Activated naive CD8-positive, alpha-beta T cell treated with anti-CD3 and anti-CD28 coated beads, Interleukin-2, amount 10 ng/mL, durations not matched to agents 7 days and 5 days (primary cell): ENCODE data around the gene SLC25A39. TPM values are rescaled to one million over a fixed set of nuclear protein-coding genes. Genes with fewer than 3 reads are reported as not detected.
A peak's percentile ranks its signal among the peaks of the same experiment; 100 is the strongest.
"Not testable (repeated sequence)": the region's sequence is repeated elsewhere in the genome, so short reads cannot be mapped to it uniquely, and the experiment has no call there.

Experiments used
- ATAC-seq: fragments of 150-1000 bp; cut with Tn5 transposase; one replicate; pipeline ENCODE4 v1.10.0; 2021; ENCODE audit warnings: low read depth, moderate library complexity
- POLR2A ChIA-PET: fragments of 350-600 bp; sonication (Branson Sonifier 250); formaldehyde crosslinking; loops from one replicate; lab custom pipeline; 2021; ENCODE audit warnings: antibody characterized with exemption; lab: Charles Lee
- DNase-seq: peaks from one replicate; pipeline ENCODE4 v3.0.0; 2021
- H3K27ac Mint-ChIP-seq: one replicate; pipeline ENCODE4 v1.8.0; 2022; ENCODE audit warnings: mild to moderate bottlenecking, mixed read lengths
- H3K27me3 Mint-ChIP-seq: one replicate; pipeline ENCODE4 v1.8.0; 2022; ENCODE audit warnings: mild to moderate bottlenecking, moderate library complexity, mixed read lengths
- H3K36me3 Mint-ChIP-seq: one replicate; pipeline ENCODE4 v1.8.0; 2021; ENCODE audit warnings: mild to moderate bottlenecking, mixed read lengths
- H3K4me1 Mint-ChIP-seq: one replicate; pipeline ENCODE4 v1.8.0; 2021; ENCODE audit warnings: mixed read lengths
- H3K4me3 Mint-ChIP-seq: one replicate; pipeline ENCODE4 v1.8.0; 2022; ENCODE audit warnings: mild to moderate bottlenecking, moderate library complexity, mixed read lengths
- H3K9me3 Mint-ChIP-seq: one replicate; pipeline ENCODE4 v1.8.0; 2021; ENCODE audit warnings: mixed read lengths
- total RNA-seq, 2 experiments: library from RNA; stranded (reverse); gene quantifications; one replicate each; pipeline ENCODE4 v1.2.3, GENCODE V29; 2021

The SLC25A39 gene
- 100 to 1,000 TPM; 104 to 117 TPM for total RNA-seq

- Mint-ChIP-seq H3K9me3 (no peaks in the 10 kb centered on the region), H3K4me1 (peaks cover 20% of the 10 kb centered on the region), H3K36me3 (peaks cover 2% of the 10 kb centered on the region), H3K27ac (peak within 1 kb of the TSS; percentile 93), H3K27me3 (no peaks in the 10 kb centered on the region), H3K4me3 (peak within 1 kb of the TSS; percentile 90)
- DNase-seq, result peak; percentile 100
- peak; percentile 77 for ATAC-seq
- POLR2A ChIA-PET, result interaction anchor here (0.6 to 3.8 kb wide), 7 partner anchors 77 to 184 kb away, joined by 3 to 45 read pairs (median 9); partner anchors contain the start of genes ATXN7L3 and UBTF
These were observed at the start of gene SLC25A39 for GRCh38 chr17:44324571-44325275. Gene SLC25A39 (minus strand): TSS chr17:44324823. CDS start chr17:44323562, 1,261 bp downstream.

- POLR2A ChIA-PET, result interaction anchor here (1.6 kb wide), 1 partner anchor 13 kb away, joined by 4 read pairs; no protein-coding TSS in a partner anchor
- no peak for ATAC-seq
- H3K4me1 Mint-ChIP-seq, result peaks cover 2% of the 10 kb centered on the region
- H3K9me3 Mint-ChIP-seq, result no peaks in the 10 kb centered on the region
- DNase-seq, result no peak
- H3K36me3 Mint-ChIP-seq, result no peaks in the 10 kb centered on the region
- H3K4me3 Mint-ChIP-seq, result no peak overlapping the region
- H3K27ac Mint-ChIP-seq, result no peak overlapping the region
- peaks cover 20% of the 10 kb centered on the region for H3K27me3 Mint-ChIP-seq
These were observed 47.4 kb upstream of the SLC25A39 start for GRCh38 chr17:44372036-44372435.

- POLR2A ChIA-PET, H3K9me3 Mint-ChIP-seq, H3K4me1 Mint-ChIP-seq, H3K36me3 Mint-ChIP-seq, ATAC-seq: not testable (repeated sequence)
- peak; percentile 40 for DNase-seq
- peak overlapping the region; percentile 18 for H3K4me3 Mint-ChIP-seq
- peaks cover 42% of the 10 kb centered on the region for H3K27me3 Mint-ChIP-seq
- H3K27ac Mint-ChIP-seq, result peak overlapping the region; percentile 30
These were observed 44.9 kb upstream of the SLC25A39 start for GRCh38 chr17:44369414-44370023.

- H3K27ac Mint-ChIP-seq, POLR2A ChIA-PET, H3K36me3 Mint-ChIP-seq, DNase-seq, H3K9me3 Mint-ChIP-seq, H3K4me3 Mint-ChIP-seq, H3K4me1 Mint-ChIP-seq, ATAC-seq: not testable (repeated sequence)
- H3K27me3 Mint-ChIP-seq, result peaks cover 47% of the 10 kb centered on the region
These were observed 44.0 kb upstream of the SLC25A39 start for GRCh38 chr17:44368391-44369243.

GRCh38 chr17:44367231-44367979 lies 42.8 kb upstream of the SLC25A39 start:
- POLR2A ChIA-PET, result no interaction called here
- DNase-seq (no peak), ATAC-seq (no peak)
- Mint-ChIP-seq H3K4me1 (peaks cover 5% of the 10 kb centered on the region), H3K27ac (no peak overlapping the region), H3K36me3 (no peaks in the 10 kb centered on the region), H3K9me3 (no peaks in the 10 kb centered on the region), H3K27me3 (peaks cover 49% of the 10 kb centered on the region), H3K4me3 (no peak overlapping the region)

GRCh38 chr17:44365051-44365450 lies 40.4 kb upstream of the SLC25A39 start:
- H3K27me3 Mint-ChIP-seq, result peaks cover 40% of the 10 kb centered on the region
- H3K36me3 Mint-ChIP-seq, H3K9me3 Mint-ChIP-seq, H3K4me3 Mint-ChIP-seq, H3K4me1 Mint-ChIP-seq, DNase-seq, POLR2A ChIA-PET, ATAC-seq, H3K27ac Mint-ChIP-seq: not testable (repeated sequence)

- DNase-seq (peak; percentile 88), ATAC-seq (peak; percentile 90)
- Mint-ChIP-seq H3K27me3 (peaks cover 38% of the 10 kb centered on the region), H3K4me3 (peak within 1 kb of the TSS; percentile 77), H3K9me3 (no peaks in the 10 kb centered on the region), H3K36me3 (no peaks in the 10 kb centered on the region), H3K27ac (no peak within 1 kb of the TSS), H3K4me1 (peaks cover 3% of the 10 kb centered on the region)
- POLR2A ChIA-PET, result interaction anchor here (0.6 kb wide), 1 partner anchor 139 kb away, joined by 4 read pairs; no protein-coding TSS in a partner anchor
These were observed 39.1 kb upstream of the SLC25A39 start, which contains the start of gene FAM171A2 for GRCh38 chr17:44363613-44364159. Gene FAM171A2 (minus strand): TSS chr17:44363853. CDS start chr17:44363714, 139 bp downstream.

GRCh38 chr17:44362949-44363612 lies 38.5 kb upstream of the SLC25A39 start:
- DNase-seq (peak; percentile 54), ATAC-seq (peak; percentile 34)
- Mint-ChIP-seq H3K9me3 (no peaks in the 10 kb centered on the region), H3K4me3 (peak overlapping the region; percentile 74), H3K27ac (no peak overlapping the region), H3K4me1 (peaks cover 3% of the 10 kb centered on the region), H3K27me3 (peaks cover 38% of the 10 kb centered on the region), H3K36me3 (no peaks in the 10 kb centered on the region)
- POLR2A ChIA-PET, result interaction anchor here (0.5 to 1.3 kb wide), 3 partner anchors 12 to 163 kb away, joined by 4 to 6 read pairs (median 5); partner anchors contain the start of gene ATXN7L3

GRCh38 chr17:44362459-44362948 lies 37.9 kb upstream of the SLC25A39 start:
- no peaks in the 10 kb centered on the region for H3K9me3 Mint-ChIP-seq
- H3K36me3 Mint-ChIP-seq, result no peaks in the 10 kb centered on the region
- ATAC-seq (no peak), DNase-seq (no peak)
- peaks cover 3% of the 10 kb centered on the region for H3K4me1 Mint-ChIP-seq
- POLR2A ChIA-PET, result interaction anchor here (1.3 kb wide), 1 partner anchor 11 kb away, joined by 6 read pairs; no protein-coding TSS in a partner anchor
- no peak overlapping the region for H3K27ac Mint-ChIP-seq
- H3K27me3 Mint-ChIP-seq, result peaks cover 38% of the 10 kb centered on the region
- H3K4me3 Mint-ChIP-seq, result peak overlapping the region; percentile 23

- no peak overlapping the region for H3K27ac Mint-ChIP-seq
- peaks cover 3% of the 10 kb centered on the region for H3K4me1 Mint-ChIP-seq
- H3K36me3 Mint-ChIP-seq, result no peaks in the 10 kb centered on the region
- H3K4me3 Mint-ChIP-seq, result no peak overlapping the region
- POLR2A ChIA-PET, result interaction anchor here (0.6 to 1.3 kb wide), 2 partner anchors 10 to 114 kb away, joined by 3 to 6 read pairs; no protein-coding TSS in a partner anchor
- no peaks in the 10 kb centered on the region for H3K9me3 Mint-ChIP-seq
- peaks cover 29% of the 10 kb centered on the region for H3K27me3 Mint-ChIP-seq
- ATAC-seq, result no peak
- no peak for DNase-seq
These were observed 37.0 kb upstream of the SLC25A39 start for GRCh38 chr17:44361292-44362260.

- Mint-ChIP-seq H3K36me3 (no peaks in the 10 kb centered on the region), H3K4me1 (peaks cover 3% of the 10 kb centered on the region), H3K27ac (no peak overlapping the region), H3K9me3 (no peaks in the 10 kb centered on the region), H3K4me3 (no peak overlapping the region), H3K27me3 (peaks cover 23% of the 10 kb centered on the region)
- DNase-seq (no peak), ATAC-seq (no peak)
- POLR2A ChIA-PET, result interaction anchor here (0.6 kb wide), 1 partner anchor 115 kb away, joined by 3 read pairs; no protein-coding TSS in a partner anchor
These were observed 36.2 kb upstream of the SLC25A39 start for GRCh38 chr17:44360826-44361225.
